Erythroblast (primary cell): ENCODE results near the gene STAT6.

Experiments
- GATA1 ChIP-seq: IDR thresholded peaks from 2 replicates; pipeline ENCODE4 v1.6.1; 2011; ENCODE audit warnings: low read depth, mild to moderate bottlenecking, control low read depth, low read length, moderate library complexity
- POLR2A ChIP-seq: IDR thresholded peaks from 2 replicates; pipeline ENCODE4 v1.6.1; 2011; ENCODE audit warnings: mild to moderate bottlenecking, low read length

- TF ChIP-seq POLR2A (no peak), GATA1 (no peak)
Measured at GRCh38 chr12:57069523-57069922, 41.6 kb downstream of the STAT6 start.
